LNCAP (cell line): Measurements from ENCODE around the gene GRAMD1A.

ENCODE experiments used
- TF ChIP-seq, protein P1 (sequence below): fragments of 450-650 bp; IDR thresholded peaks from 2 replicates; pipeline ENCODE4 v1.5.1; 2017; ENCODE audit warnings: mild to moderate bottlenecking

Gene GRAMD1A

GRCh38 chr19:34961775-34962686 is 38.1 kb upstream of the GRAMD1A start:
- TF ChIP-seq, protein P1, sequence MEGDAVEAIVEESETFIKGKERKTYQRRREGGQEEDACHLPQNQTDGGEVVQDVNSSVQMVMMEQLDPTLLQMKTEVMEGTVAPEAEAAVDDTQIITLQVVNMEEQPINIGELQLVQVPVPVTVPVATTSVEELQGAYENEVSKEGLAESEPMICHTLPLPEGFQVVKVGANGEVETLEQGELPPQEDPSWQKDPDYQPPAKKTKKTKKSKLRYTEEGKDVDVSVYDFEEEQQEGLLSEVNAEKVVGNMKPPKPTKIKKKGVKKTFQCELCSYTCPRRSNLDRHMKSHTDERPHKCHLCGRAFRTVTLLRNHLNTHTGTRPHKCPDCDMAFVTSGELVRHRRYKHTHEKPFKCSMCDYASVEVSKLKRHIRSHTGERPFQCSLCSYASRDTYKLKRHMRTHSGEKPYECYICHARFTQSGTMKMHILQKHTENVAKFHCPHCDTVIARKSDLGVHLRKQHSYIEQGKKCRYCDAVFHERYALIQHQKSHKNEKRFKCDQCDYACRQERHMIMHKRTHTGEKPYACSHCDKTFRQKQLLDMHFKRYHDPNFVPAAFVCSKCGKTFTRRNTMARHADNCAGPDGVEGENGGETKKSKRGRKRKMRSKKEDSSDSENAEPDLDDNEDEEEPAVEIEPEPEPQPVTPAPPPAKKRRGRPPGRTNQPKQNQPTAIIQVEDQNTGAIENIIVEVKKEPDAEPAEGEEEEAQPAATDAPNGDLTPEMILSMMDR, result no peak

- TF ChIP-seq, protein P1, result no peak
These were observed 37.2 kb upstream of the GRAMD1A start for GRCh38 chr19:34962687-34963572.

DNA sequence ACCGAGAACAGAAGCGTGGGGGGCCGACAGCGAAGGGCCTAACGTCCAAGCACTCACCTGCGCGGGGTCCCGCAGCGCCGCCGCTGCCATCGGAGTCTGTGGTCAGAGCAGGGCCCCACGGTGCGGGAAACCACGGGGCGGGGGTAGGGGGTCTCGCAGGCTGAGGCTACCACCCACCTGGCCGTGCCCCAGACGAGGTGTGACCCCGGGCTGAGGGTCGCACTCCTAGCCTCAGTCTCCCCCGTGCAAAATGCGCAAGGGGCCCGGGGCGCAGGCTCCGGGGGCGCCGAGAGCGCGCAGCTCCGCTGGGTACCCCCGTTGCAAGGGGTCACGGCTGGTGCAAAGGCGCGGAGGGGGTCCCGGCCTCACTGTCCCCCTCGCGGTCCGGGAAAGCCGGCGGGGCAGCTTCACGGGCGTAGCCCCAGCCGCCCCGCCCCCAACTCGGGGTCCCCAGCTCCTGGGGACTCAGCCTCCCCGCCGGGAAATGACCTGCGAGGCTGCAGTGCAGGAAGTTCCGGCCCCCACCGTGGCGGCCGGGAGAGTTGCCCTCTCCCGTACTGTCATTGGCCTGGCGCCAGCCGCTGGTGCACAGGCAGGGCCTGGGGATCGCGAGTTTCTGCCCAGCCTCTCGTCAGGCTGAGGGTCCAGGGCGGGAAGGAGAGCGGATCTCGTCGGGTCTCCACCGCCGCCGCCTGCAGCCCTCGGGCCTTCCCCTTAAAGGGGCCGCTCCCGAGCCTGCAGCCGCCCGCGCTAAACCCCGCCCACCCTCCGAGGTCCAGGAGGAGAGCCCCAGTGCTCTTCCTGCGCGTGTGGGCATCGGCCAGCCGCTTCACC is 36.3 kb upstream of the GRAMD1A start, which contains the start of gene ZNF792:
TSS of gene ZNF792 (minus strand) at position 657 of the 834 bp plus-strand sequence. CDS start at position 90, 567 bp downstream.
- TF ChIP-seq, protein P1, result no peak

- TF ChIP-seq, protein P1, result no peak
These were observed 35.5 kb upstream of the GRAMD1A start for GRCh38 chr19:34964598-34964997.

DNA sequence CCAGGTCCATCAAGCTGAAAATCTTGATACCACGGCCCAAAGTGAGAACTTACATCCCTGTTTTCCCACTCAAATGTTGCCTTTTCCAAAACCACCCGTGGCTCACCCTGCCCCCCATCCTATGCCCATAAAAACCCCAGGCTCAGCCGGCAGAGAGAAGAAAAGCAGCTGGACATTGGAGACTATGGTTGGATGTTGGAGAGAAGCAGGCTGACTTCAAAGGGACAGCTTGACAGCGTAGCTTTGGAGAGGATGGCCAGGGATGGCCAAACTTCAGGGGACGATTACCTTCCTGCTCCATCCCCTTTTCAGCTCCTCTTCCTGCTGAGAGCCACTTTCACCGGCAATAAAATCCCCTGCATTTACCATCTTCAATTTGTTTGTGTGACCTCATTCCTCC is 32.6 kb upstream of the GRAMD1A start:
- TF ChIP-seq, protein P1, result no peak

DNA sequence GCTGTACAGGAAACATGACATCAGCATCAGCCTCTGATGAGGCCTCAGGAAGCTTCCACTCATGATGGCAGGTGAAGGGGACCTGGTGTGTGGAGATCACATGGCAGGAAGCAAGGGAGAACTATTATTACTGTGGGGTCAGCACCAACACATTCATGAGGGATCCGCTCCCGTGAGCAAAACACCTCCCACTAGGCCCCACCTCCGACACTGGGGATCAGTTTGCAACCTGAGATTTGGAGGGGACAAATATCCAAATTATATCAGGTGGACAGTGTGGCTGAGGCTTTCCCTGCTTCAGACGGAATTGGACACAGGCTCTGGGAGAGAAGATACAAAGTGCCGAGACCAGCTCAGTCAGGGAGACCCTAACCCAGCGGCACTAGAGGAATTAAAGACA is 30.4 kb upstream of the GRAMD1A start:
- TF ChIP-seq, protein P1, result no peak
